B cell (primary cell): ENCODE measurements around the gene CD6. TPM values are rescaled to one million over a fixed set of nuclear protein-coding genes. Genes with fewer than 3 reads are reported as not detected.
A peak's percentile ranks its signal among the peaks of the same experiment; 100 is the strongest.

Source experiments
- ATAC-seq: fragments of 200-7000 bp; cut with Tn5 transposase; one replicate; pipeline ENCODE4 v1.10.0; 2021; ENCODE audit warnings: low read depth, mild to moderate bottlenecking, moderate number of reproducible peaks, moderate library complexity
- CTCF ChIA-PET: fragments of 350-600 bp; sonication (Branson Sonifier 250); formaldehyde crosslinking; loops from one replicate; lab custom pipeline; 2021; ENCODE audit warnings: antibody characterized with exemption, inconsistent platforms; lab: Charles Lee
- POLR2A ChIA-PET: fragments of 350-600 bp; sonication (Branson Sonifier 250); formaldehyde crosslinking; loops from one replicate; lab custom pipeline; 2021; ENCODE audit warnings: antibody characterized with exemption; lab: Charles Lee
- DNase-seq: peaks from one replicate; pipeline ENCODE4 v3.0.0; 2013
- H2AFZ ChIP-seq: 2 replicates; pipeline ENCODE4 v1.6.1; 2012; ENCODE audit warnings: mild to moderate bottlenecking, low read depth, low read length; ENCODE audit not compliant: insufficient read depth, poor library complexity, severe bottlenecking
- H3K27ac ChIP-seq, 2 donors: 1 replicate in 1 of 2; 2 replicates in 1 of 2; pipeline ENCODE4 v1.5.1; 2012 to 2013; ENCODE audit warnings: low read length in 2 of 2, mild to moderate bottlenecking in 2 of 2, moderate library complexity in 1 of 2
- H3K27me3 ChIP-seq, 4 experiments: fragments of 200-600 bp in 1 of 4; sonication (generic) in 1 of 4; replicated peaks in 1 of 4; 1 replicate in 2 of 4; 2 replicates in 2 of 4; pipeline versions ENCODE4 v1.6.1 to v1.7.0; 2013 to 2016; ENCODE audit warnings: low read length in 3 of 4, mild to moderate bottlenecking in 2 of 4, mixed read lengths in 1 of 4, moderate library complexity in 1 of 4; ENCODE audit not compliant: insufficient read depth in 4 of 4, control insufficient read depth in 3 of 4; ENCODE audit errors: control extremely low read depth in 1 of 4
- H3K36me3 ChIP-seq, 2 experiments: replicated peaks in 1 of 2; 1 replicate in 1 of 2; 2 replicates in 1 of 2; pipeline versions ENCODE4 v1.6.1 to v1.7.1; 2013; ENCODE audit warnings: low read length in 1 of 2; ENCODE audit not compliant: insufficient read depth in 2 of 2, control insufficient read depth in 1 of 2; ENCODE audit errors: control extremely low read depth in 1 of 2, extremely low read depth in 1 of 2
- H3K4me1 ChIP-seq, 2 donors: fragments of 200-600 bp in 1 of 2; sonication (generic) in 1 of 2; 1 replicate in 1 of 2; 2 replicates in 1 of 2; pipeline versions ENCODE4 v1.5.1 to v1.6.1; 2013 to 2017; ENCODE audit warnings: low read length in 2 of 2; ENCODE audit not compliant: control insufficient read depth in 2 of 2, insufficient read depth in 2 of 2
- H3K4me2 ChIP-seq: replicated peaks from 2 replicates; pipeline ENCODE3; 2012; ENCODE audit warnings: mild to moderate bottlenecking, low read depth, low read length; ENCODE audit not compliant: poor library complexity, severe bottlenecking
- H3K4me3 ChIP-seq, 5 experiments: fragments of 200-600 bp in 1 of 5; sonication (generic) in 1 of 5; 1 replicate in 3 of 5; 2 replicates in 2 of 5; pipeline versions ENCODE4 v1.5.1 to v1.7.0; 2011 to 2016; ENCODE audit warnings: low read length in 4 of 5, mild to moderate bottlenecking in 4 of 5, low read depth in 2 of 5, control low read depth in 1 of 5, moderate library complexity in 1 of 5; ENCODE audit not compliant: insufficient read depth in 1 of 5; ENCODE audit errors: control extremely low read depth in 1 of 5, extremely low read depth in 1 of 5
- H3K79me2 ChIP-seq: fragments of 200-600 bp; sonication (generic); one replicate; pipeline ENCODE4 v1.6.0; 2016; ENCODE audit warnings: low read length; ENCODE audit not compliant: control insufficient read depth, insufficient read depth
- H3K9ac ChIP-seq: fragments of 200-600 bp; sonication (generic); 2 replicates; pipeline ENCODE4 v1.6.1; 2017; ENCODE audit warnings: mild to moderate bottlenecking, low read length, moderate library complexity
- H3K9me3 ChIP-seq, 3 donors: one replicate each; pipeline versions ENCODE4 v1.6.1 to v1.7.1; 2013; ENCODE audit warnings: low read length in 2 of 3; ENCODE audit not compliant: control insufficient read depth in 2 of 3, insufficient read depth in 1 of 3; ENCODE audit errors: control extremely low read depth in 1 of 3
- H4K20me1 ChIP-seq: 2 replicates; pipeline ENCODE4 v1.6.0; 2012; ENCODE audit warnings: mild to moderate bottlenecking, low read length; ENCODE audit not compliant: insufficient read depth, control insufficient read depth, poor library complexity, severe bottlenecking
- H3K27ac Mint-ChIP-seq: one replicate; pipeline ENCODE4 v1.8.0; 2021; ENCODE audit warnings: mixed read lengths
- H3K27me3 Mint-ChIP-seq: one replicate; pipeline ENCODE4 v1.8.0; 2021; ENCODE audit warnings: mixed read lengths
- H3K4me1 Mint-ChIP-seq: one replicate; pipeline ENCODE4 v1.8.0; 2021; ENCODE audit warnings: mixed read lengths
- H3K4me3 Mint-ChIP-seq: one replicate; pipeline ENCODE4 v1.8.0; 2021; ENCODE audit warnings: mixed read lengths
- H3K9me3 Mint-ChIP-seq: one replicate; pipeline ENCODE4 v1.8.0; 2022; ENCODE audit warnings: mixed read lengths; ENCODE audit not compliant: insufficient read depth
- EZH2 ChIP-seq: IDR thresholded peaks from 2 replicates; pipeline ENCODE4 v1.6.1; 2012; ENCODE audit warnings: borderline replicate concordance, low read depth, mild to moderate bottlenecking, moderate library complexity, low read length; ENCODE audit not compliant: insufficient read depth, poor library complexity, severe bottlenecking
- WGBS: methylation state at CpG from one replicate; pipeline ENCODE4 v1.1.5; 2013; ENCODE audit warnings: missing lambda C conversion rate; ENCODE audit not compliant: insufficient coverage; 5-methylcytosine and 5-hydroxymethylcytosine counted together
- intact Hi-C: fragments of 100-400 bp; cut with micrococcal nuclease; formaldehyde crosslinking; loops from one replicate; pipeline ENCODE4 v1.10.0; 2022
- polyA plus RNA-seq: library from polyadenylated mRNA; depleted of rRNA; stranded (reverse); fragments of >200 nt; gene quantifications from 2 replicates; pipeline ENCODE4 v1.2.3, GENCODE V29; 2012
- total RNA-seq, 2 donors: library from RNA; stranded (reverse); fragments of 120-200 nt in 1 of 2; gene quantifications; 1 replicate in 1 of 2; 2 replicates in 1 of 2; pipeline versions ENCODE4 v1.2.3 to v1.2.4, GENCODE V29; 2013 to 2022
- TF ChIP-seq, protein P1 (sequence below): fragments of 200-600 bp; IDR thresholded peaks from one replicate; pipeline ENCODE4 v1.8.0; 2022; ENCODE audit warnings: antibody characterized with exemption, mild to moderate bottlenecking

CD6 gene
- total and polyA plus RNA-seq, 2 donors (not counting 1 experiment from before 2014, with no cell fraction given), result 9.3 to 13.6 TPM

DNA sequence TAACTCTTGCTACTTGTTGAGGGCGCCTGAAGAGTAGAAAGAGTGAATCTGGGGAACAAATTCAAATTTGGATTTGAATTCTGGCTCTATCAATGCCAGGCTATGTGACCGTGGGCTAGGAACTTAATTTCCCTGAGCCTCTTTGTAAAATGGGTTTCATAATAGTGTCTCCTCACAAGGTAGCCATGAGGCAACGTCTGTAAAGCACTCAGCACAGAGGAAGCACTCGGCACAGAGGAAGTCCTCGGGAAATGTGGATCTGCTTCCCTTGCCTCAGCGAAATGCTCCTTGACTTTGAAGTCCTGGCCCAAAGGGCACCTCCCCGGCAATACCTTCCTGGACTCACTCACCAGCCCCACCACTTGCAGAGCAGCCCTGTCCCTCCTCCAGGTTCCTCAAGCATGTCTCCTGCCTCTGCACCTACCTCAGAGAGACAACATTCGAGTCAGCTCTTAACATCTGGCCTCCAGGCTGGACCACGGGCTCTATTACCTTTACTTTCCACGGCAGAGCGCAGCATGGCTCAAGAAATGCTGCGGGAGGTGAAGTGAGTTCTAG, 17.7 kb downstream of the CD6 start:
- Histone ChIP-seq H3K9ac (no peak overlapping the region), H3K27me3 (no peaks in the 10 kb centered on the region), H3K9me3 (no peaks in the 10 kb centered on the region), H4K20me1 (no peaks in the 10 kb centered on the region), H3K4me1 (peaks cover 23 to 38% of the 10 kb centered on the region in 2 donors), H3K4me3 (no peak overlapping the region), H3K27ac (peak overlapping the region; percentile 42 to 71), H2AFZ (peak overlapping the region; percentile 62), H3K36me3 (no peaks in the 10 kb centered on the region), H3K4me2 (peak overlapping the region; percentile 64), H3K79me2 (peaks cover 7% of the 10 kb centered on the region)
- Mint-ChIP-seq H3K27me3 (peaks cover 4% of the 10 kb centered on the region), H3K27ac (peak overlapping the region; percentile 83), H3K4me1 (peaks cover 39% of the 10 kb centered on the region), H3K9me3 (no peaks in the 10 kb centered on the region), H3K4me3 (peak overlapping the region; percentile 26)
- WGBS, result 58% methylated on average over 6 of the region's 12 CpGs
- ChIA-PET POLR2A (no interaction called here), CTCF (interaction anchor here (1.3 to 2.2 kb wide), 2 partner anchors 20 to 140 kb away, joined by 3 to 8 read pairs; no protein-coding TSS in a partner anchor)
- DNase-seq (peak; percentile 58), ATAC-seq (peak; percentile 84)
- intact Hi-C loops, result loop anchor here (5.0 kb wide), 1 partner anchor 33 kb away; no protein-coding TSS in a partner anchor
- TF ChIP-seq, protein P1, sequence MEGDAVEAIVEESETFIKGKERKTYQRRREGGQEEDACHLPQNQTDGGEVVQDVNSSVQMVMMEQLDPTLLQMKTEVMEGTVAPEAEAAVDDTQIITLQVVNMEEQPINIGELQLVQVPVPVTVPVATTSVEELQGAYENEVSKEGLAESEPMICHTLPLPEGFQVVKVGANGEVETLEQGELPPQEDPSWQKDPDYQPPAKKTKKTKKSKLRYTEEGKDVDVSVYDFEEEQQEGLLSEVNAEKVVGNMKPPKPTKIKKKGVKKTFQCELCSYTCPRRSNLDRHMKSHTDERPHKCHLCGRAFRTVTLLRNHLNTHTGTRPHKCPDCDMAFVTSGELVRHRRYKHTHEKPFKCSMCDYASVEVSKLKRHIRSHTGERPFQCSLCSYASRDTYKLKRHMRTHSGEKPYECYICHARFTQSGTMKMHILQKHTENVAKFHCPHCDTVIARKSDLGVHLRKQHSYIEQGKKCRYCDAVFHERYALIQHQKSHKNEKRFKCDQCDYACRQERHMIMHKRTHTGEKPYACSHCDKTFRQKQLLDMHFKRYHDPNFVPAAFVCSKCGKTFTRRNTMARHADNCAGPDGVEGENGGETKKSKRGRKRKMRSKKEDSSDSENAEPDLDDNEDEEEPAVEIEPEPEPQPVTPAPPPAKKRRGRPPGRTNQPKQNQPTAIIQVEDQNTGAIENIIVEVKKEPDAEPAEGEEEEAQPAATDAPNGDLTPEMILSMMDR, result no peak
- no peak for TF ChIP-seq EZH2

DNA sequence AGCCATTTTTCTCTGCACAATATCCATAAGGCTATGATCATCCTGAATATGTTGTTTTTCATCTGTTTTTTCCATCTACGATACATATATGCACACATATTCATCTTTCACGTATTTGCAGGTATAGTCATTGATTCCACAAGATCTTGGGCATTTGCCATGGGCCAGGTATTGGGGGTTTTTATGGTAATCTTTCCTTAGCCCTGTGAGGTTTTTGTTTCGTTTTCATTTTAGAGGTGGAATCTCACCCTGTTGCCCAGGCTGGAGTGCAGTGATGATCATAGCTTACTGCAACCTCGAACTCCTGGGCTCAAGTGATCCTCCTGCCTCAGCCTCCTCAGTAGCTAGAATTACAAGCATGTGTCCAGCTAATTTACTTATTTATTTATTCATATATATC, 20.0 kb downstream of the CD6 start:
- no peak for DNase-seq
- no peak overlapping the region for H3K4me3 ChIP-seq
- no peaks in the 10 kb centered on the region for H3K27me3 ChIP-seq
- no peak overlapping the region for H3K27ac ChIP-seq
- TF ChIP-seq EZH2, result no peak
- TF ChIP-seq, protein P1, result no peak
- H3K9ac ChIP-seq, result no peak overlapping the region
- Mint-ChIP-seq H3K4me3 (no peak overlapping the region), H3K27me3 (peaks cover 9% of the 10 kb centered on the region), H3K4me1 (peaks cover 22% of the 10 kb centered on the region), H3K9me3 (no peaks in the 10 kb centered on the region), H3K27ac (peak overlapping the region; percentile 7)
- 100% methylated on average over 1 of the region's 4 CpGs for WGBS
- no peaks in the 10 kb centered on the region for H3K36me3 ChIP-seq
- H3K4me1 ChIP-seq, result peaks cover 14 to 25% of the 10 kb centered on the region in 2 donors
- CTCF ChIA-PET, result interaction anchor here (0.6 to 2.0 kb wide), 3 partner anchors 21 to 535 kb away, joined by 3 to 6 read pairs (median 4); no protein-coding TSS in a partner anchor
- H2AFZ ChIP-seq, result no peak overlapping the region
- POLR2A ChIA-PET, result interaction anchor here (0.7 kb wide), 2 partner anchors 56 to 371 kb away, joined by 5 read pairs; partner anchors contain the start of gene TMEM138
- no peaks in the 10 kb centered on the region for H3K9me3 ChIP-seq
- intact Hi-C loops, result no loop called here
- H3K79me2 ChIP-seq, result peaks cover 11% of the 10 kb centered on the region
- H3K4me2 ChIP-seq, result no peak overlapping the region
- ATAC-seq, result no peak
- no peaks in the 10 kb centered on the region for H4K20me1 ChIP-seq
